GM21825 (cell line): ENCODE results near the gene CHTF18.

Experiments used
- ATAC-seq: cut with Tn5 transposase; IDR thresholded peaks from one replicate; pipeline ENCODE4 v1.9.1; 2021; ENCODE audit warnings: mild to moderate bottlenecking, moderate library complexity; ENCODE audit not compliant: unreplicated experiment

CHTF18 gene

GRCh38 chr16:790086-790485 is 1.7 kb downstream of the CHTF18 start:
- no peak for ATAC-seq

- ATAC-seq = no peak
Measured at GRCh38 chr16:791131-791530, 2.7 kb downstream of the CHTF18 start.

- ATAC-seq = no peak
Measured at GRCh38 chr16:792221-792995, 4.0 kb downstream of the CHTF18 start.

- no peak for ATAC-seq
Measured at GRCh38 chr16:793414-793813, 5.0 kb downstream of the CHTF18 start.

GRCh38 chr16:794091-794822 is 5.8 kb downstream of the CHTF18 start:
- ATAC-seq = no peak

GRCh38 chr16:794853-795466 is 6.5 kb downstream of the CHTF18 start:
- ATAC-seq = no peak

- no peak for ATAC-seq
Measured at GRCh38 chr16:795580-796229, 7.3 kb downstream of the CHTF18 start.

GRCh38 chr16:796296-797119 is 8.1 kb downstream of the CHTF18 start:
- ATAC-seq = no peak

GRCh38 chr16:797120-797420 is 8.7 kb downstream of the CHTF18 start:
- no peak for ATAC-seq

- no peak for ATAC-seq
Measured at GRCh38 chr16:797686-798085, 9.3 kb downstream of the CHTF18 start.

- ATAC-seq = no peak
Measured at GRCh38 chr16:798666-799065, 10.2 kb downstream of the CHTF18 start.

- no peak for ATAC-seq
Measured at GRCh38 chr16:799111-799947, 10.9 kb downstream of the CHTF18 start.

- ATAC-seq = no peak
Measured at GRCh38 chr16:799948-800833, 11.8 kb downstream of the CHTF18 start, which contains the start of gene GNG13. Gene GNG13 (minus strand): TSS chr16:800734. CDS start chr16:799077, 1,657 bp downstream.

GRCh38 chr16:800834-801511 is 12.6 kb downstream of the CHTF18 start:
- ATAC-seq = no peak

- ATAC-seq = no peak
Measured at GRCh38 chr16:801584-802363, 13.4 kb downstream of the CHTF18 start.

- ATAC-seq = no peak
Measured at GRCh38 chr16:802461-802860, 14.0 kb downstream of the CHTF18 start.
